ENCODE results near the gene PGM5.

DNA sequence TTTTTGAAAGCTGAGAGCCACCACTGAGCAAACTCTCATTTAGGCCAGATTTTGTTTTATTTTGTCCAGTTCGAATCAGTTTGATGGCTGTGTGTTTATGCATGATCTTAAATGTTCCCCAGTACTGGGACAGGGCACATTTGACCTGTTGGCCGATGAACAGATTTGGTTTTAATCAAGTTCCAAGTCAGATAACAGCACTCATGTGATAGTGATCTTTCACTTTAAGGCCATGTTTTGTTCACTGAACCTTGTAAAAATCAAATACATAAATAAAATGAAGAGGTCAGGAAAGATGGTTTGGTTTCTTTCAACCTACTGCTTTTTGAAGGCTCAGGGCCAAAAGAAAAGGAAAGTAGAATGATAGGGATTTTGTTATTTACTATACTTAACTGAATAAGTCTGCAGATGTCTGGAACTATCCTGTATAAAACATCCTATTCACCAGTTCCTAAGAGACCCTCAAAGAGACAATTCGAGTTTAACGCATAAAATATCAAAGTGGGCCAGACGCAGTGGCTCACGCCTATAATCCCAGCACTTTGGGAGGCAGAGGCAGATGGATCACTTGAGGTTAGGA, 77.2 kb downstream of the PGM5 start:
- TF ChIP-seq GATA2 (IDR thresholded peaks at IDR 0.05; ENCODE audit: low read depth, low read length) (no peak), GATA3 (IDR thresholded peaks at IDR 0.05; ENCODE audit: low read depth, low read length) (no peak)
